Right lobe of liver (tissue), 4 donors: ENCODE results near the gene FMN1.

Source experiments
- POLR2A ChIP-seq: fragments of 450-650 bp; IDR thresholded peaks from one replicate; pipeline ENCODE4 v1.6.1; 2017; ENCODE audit warnings: antibody characterized with exemption, mild to moderate bottlenecking
- TF ChIP-seq, protein P1 (sequence below), 4 donors: fragments of 200-600 bp in 3 of 4; fragments of 450-650 bp in 1 of 4; IDR thresholded peaks; one replicate each; pipeline versions ENCODE4 v1.5.1 to v1.8.0; 2016 to 2022; ENCODE audit warnings: antibody characterized with exemption in 4 of 4, mild to moderate bottlenecking in 2 of 4
- donor health status: DM: no; HTN: no; CAD: no.
- donor health status: DM: no; HTN: no; CAD: no.
- donor health status: DM: no; HTN: yes; CAD: no.

- TF ChIP-seq, protein P1, sequence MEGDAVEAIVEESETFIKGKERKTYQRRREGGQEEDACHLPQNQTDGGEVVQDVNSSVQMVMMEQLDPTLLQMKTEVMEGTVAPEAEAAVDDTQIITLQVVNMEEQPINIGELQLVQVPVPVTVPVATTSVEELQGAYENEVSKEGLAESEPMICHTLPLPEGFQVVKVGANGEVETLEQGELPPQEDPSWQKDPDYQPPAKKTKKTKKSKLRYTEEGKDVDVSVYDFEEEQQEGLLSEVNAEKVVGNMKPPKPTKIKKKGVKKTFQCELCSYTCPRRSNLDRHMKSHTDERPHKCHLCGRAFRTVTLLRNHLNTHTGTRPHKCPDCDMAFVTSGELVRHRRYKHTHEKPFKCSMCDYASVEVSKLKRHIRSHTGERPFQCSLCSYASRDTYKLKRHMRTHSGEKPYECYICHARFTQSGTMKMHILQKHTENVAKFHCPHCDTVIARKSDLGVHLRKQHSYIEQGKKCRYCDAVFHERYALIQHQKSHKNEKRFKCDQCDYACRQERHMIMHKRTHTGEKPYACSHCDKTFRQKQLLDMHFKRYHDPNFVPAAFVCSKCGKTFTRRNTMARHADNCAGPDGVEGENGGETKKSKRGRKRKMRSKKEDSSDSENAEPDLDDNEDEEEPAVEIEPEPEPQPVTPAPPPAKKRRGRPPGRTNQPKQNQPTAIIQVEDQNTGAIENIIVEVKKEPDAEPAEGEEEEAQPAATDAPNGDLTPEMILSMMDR (IDR thresholded peaks at IDR 0.05), result no peak
- TF ChIP-seq POLR2A, result no peak
Observed at GRCh38 chr15:32818758-32819447, 375.6 kb downstream of the FMN1 start.
